ENCODE data around the gene SREBF2.

Gene SREBF2

GRCh38 chr22:41939981-41940831 lies 107.3 kb downstream of the SREBF2 start:
- no peak for DNase-seq (ENCODE audit: low read depth)
- no peak for TF ChIP-seq CTCF (IDR thresholded peaks at IDR 0.05; ENCODE audit: low read depth, low read length, missing control alignments)
- in situ Hi-C loops (cut with HindIII; ENCODE audit: low sequenced_read_pairs), result loop anchor here (10.0 kb wide), 1 partner anchor 105 kb away; the partner anchor contains the start of gene SREBF2
- H3K4me3 ChIP-seq (ENCODE audit: low read depth, low read length), result no peak overlapping the region

DNA sequence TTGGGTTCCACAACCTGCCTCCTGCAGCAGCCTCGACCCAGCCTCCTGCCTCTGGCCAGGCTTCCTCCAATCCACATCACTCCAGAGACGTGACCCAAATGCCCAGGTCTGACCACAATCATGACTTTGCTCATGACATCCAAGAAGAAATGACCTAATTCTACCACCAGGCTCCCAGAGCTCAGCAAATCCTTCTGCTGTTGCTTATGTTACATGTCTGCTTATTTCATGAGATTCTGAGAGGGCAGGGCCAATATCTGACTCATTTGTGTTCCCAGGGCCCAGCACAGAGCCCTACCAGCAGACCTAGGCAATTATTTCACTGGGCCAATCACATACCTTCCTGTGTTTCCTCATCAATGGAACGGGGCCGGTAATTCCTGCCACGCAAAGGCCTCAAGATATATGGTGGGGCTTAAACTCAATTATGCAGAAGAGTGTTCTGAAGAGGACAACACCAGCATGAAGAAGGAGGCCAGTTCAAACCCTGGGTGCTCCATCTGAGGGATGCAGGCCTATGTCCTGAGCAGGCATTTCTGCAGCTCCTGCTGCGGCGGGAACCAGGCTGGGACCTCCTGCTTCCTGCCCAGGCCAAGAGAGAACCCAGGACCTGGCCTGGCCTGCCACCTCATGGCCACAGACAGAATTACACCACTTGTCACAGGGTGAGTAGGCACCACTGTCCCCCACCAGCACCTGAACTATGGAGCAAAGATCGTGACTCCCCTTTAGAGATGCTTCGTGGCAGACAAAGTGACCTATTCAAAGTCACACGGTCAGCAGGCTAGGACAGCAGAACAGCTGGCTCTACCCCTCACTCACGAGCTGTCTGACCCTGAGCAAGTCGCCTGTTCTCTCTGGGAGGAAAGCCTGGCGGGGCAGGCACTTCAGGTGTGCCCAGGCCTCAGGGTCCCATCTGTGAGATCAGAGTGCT lies 108.2 kb downstream of the SREBF2 start:
- peak; percentile 64 for DNase-seq (ENCODE audit: low read depth)
- H3K4me3 ChIP-seq (ENCODE audit: low read depth, low read length), result no peak overlapping the region
- in situ Hi-C loops (cut with HindIII; ENCODE audit: low sequenced_read_pairs), result no loop called here
- TF ChIP-seq CTCF (IDR thresholded peaks at IDR 0.05; ENCODE audit: low read depth, low read length, missing control alignments), result peak; percentile 85

DNA sequence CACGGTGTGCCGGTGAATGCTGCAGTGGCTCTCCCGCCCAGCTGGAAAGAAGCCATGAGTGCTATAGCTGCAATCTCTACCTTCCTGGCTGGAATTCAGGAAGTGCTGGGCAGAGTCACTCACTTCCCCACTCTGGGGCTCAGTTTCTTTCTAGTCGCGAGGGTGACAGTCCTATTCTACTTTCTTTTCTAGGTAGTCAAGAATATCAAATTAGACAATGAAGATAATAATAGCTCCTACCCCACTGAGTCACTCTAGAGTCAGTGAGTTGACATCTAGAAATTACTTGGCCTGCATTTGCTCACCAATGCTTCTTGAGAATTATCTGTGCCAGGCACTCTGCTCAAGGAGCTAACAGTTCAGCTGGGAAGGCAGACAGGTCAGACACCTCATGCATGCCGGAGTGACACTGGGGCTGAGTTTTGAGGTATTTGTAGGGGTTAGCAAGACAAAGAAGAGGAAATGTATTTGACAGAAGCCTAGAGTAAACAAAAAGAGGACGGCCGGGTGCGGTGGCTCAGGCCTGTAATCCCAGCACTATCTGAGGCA lies 110.8 kb downstream of the SREBF2 start:
- in situ Hi-C loops (cut with HindIII; ENCODE audit: low sequenced_read_pairs), result no loop called here
- H3K4me3 ChIP-seq (ENCODE audit: low read depth, low read length), result no peak overlapping the region
- DNase-seq (ENCODE audit: low read depth), result no peak
- no peak for TF ChIP-seq CTCF (IDR thresholded peaks at IDR 0.05; ENCODE audit: low read depth, low read length, missing control alignments)

- peak within 1 kb of the TSS; percentile 64 for H3K4me3 ChIP-seq (ENCODE audit: low read depth, low read length)
- DNase-seq (ENCODE audit: low read depth), result peak; percentile 83
- TF ChIP-seq CTCF (IDR thresholded peaks at IDR 0.05; ENCODE audit: low read depth, low read length, missing control alignments), result peak; percentile 0
- in situ Hi-C loops (cut with HindIII; ENCODE audit: low sequenced_read_pairs), result no loop called here
These were observed 113.9 kb downstream of the SREBF2 start, which contains the start of gene CENPM for GRCh38 chr22:41946629-41947423. Gene CENPM (minus strand): TSS chr22:41947152. CDS start chr22:41947076, 76 bp downstream.

- DNase-seq (ENCODE audit: low read depth), result no peak
- in situ Hi-C loops (cut with HindIII; ENCODE audit: low sequenced_read_pairs), result no loop called here
- H3K4me3 ChIP-seq (ENCODE audit: low read depth, low read length), result peak overlapping the region; percentile 64
- no peak for TF ChIP-seq CTCF (IDR thresholded peaks at IDR 0.05; ENCODE audit: low read depth, low read length, missing control alignments)
These were observed 114.6 kb downstream of the SREBF2 start for GRCh38 chr22:41947424-41948080.
